Hepatocyte (in vitro differentiated cells): Measurements from ENCODE around the gene SLX4IP.

Experiments
- EZH2 ChIP-seq: fragments of 200-600 bp; sonication (generic); IDR thresholded peaks from 2 replicates; pipeline ENCODE4 v1.6.1; 2016; ENCODE audit warnings: antibody characterized with exemption, mild to moderate bottlenecking, borderline replicate concordance
- TF ChIP-seq, protein P1 (sequence below): fragments of 200-600 bp; sonication (generic); IDR thresholded peaks from 2 replicates; pipeline ENCODE4 v1.5.1; 2016; ENCODE audit warnings: antibody characterized with exemption, mild to moderate bottlenecking; ENCODE audit not compliant: poor library complexity

DNA sequence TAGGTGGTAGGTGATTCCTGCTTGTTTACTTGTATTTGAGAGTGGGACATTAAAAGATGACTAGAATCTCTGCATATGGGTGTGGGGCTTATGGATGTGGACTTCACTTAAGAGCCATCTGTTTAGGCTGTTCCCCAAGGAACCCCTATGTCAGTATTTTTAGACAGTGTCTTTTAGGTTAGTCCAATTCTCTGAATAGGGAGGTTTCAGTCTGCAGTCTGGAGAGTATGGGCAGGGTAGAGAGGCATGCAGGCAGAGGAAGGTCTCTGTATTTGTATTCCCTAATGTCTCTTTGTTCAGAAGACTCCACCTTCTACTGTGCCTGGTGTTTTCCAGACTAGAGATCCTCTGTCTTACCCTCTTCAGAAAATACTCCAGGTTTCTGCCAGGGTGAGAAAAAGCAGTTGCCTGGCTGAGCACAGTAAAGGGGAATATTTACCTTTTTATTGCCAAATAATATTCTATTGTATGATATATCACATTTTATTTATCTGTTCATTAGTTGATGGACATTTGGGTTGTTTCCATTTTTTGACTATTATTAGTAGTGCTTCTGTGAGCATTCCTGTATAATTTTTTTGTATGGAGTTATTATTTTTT lies 19.1 kb downstream of the SLX4IP start:
- TF ChIP-seq, protein P1, sequence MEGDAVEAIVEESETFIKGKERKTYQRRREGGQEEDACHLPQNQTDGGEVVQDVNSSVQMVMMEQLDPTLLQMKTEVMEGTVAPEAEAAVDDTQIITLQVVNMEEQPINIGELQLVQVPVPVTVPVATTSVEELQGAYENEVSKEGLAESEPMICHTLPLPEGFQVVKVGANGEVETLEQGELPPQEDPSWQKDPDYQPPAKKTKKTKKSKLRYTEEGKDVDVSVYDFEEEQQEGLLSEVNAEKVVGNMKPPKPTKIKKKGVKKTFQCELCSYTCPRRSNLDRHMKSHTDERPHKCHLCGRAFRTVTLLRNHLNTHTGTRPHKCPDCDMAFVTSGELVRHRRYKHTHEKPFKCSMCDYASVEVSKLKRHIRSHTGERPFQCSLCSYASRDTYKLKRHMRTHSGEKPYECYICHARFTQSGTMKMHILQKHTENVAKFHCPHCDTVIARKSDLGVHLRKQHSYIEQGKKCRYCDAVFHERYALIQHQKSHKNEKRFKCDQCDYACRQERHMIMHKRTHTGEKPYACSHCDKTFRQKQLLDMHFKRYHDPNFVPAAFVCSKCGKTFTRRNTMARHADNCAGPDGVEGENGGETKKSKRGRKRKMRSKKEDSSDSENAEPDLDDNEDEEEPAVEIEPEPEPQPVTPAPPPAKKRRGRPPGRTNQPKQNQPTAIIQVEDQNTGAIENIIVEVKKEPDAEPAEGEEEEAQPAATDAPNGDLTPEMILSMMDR: no peak
- TF ChIP-seq EZH2: no peak
